Activated CD4-positive, alpha-beta T cell treated with anti-CD3 and anti-CD28 coated beads, Interleukin-2, amount 10 ng/mL, durations not matched to agents 24 days and 14 days (primary cell): ENCODE data around the gene TRMU. TPM values are rescaled to one million over a fixed set of nuclear protein-coding genes. Genes with fewer than 3 reads are reported as not detected.

Experiments used
- DNase-seq: peaks from one replicate; pipeline ENCODE4 v3.0.0; 2022
- H3K27ac Mint-ChIP-seq: one replicate; pipeline ENCODE4 v1.8.0; 2022; ENCODE audit warnings: mild to moderate bottlenecking, mixed read lengths
- H3K27me3 Mint-ChIP-seq: one replicate; pipeline ENCODE4 v1.8.0; 2022; ENCODE audit warnings: mixed read lengths
- H3K36me3 Mint-ChIP-seq: one replicate; pipeline ENCODE4 v1.8.0; 2022; ENCODE audit warnings: low read depth, mild to moderate bottlenecking, mixed read lengths
- H3K4me1 Mint-ChIP-seq: one replicate; pipeline ENCODE4 v1.8.0; 2021; ENCODE audit warnings: mixed read lengths
- H3K4me3 Mint-ChIP-seq: one replicate; pipeline ENCODE4 v1.8.0; 2022; ENCODE audit warnings: mild to moderate bottlenecking, moderate library complexity, mixed read lengths
- H3K9me3 Mint-ChIP-seq: one replicate; pipeline ENCODE4 v1.8.0; 2021; ENCODE audit warnings: mixed read lengths
- intact Hi-C: fragments of 100-400 bp; cut with micrococcal nuclease; formaldehyde crosslinking; loops from one replicate; pipeline ENCODE4 v1.15.1; 2023
- total RNA-seq: library from RNA; stranded (reverse); gene quantifications from 2 replicates; pipeline ENCODE4 v1.2.3, GENCODE V29; 2022

Gene TRMU, protein sequence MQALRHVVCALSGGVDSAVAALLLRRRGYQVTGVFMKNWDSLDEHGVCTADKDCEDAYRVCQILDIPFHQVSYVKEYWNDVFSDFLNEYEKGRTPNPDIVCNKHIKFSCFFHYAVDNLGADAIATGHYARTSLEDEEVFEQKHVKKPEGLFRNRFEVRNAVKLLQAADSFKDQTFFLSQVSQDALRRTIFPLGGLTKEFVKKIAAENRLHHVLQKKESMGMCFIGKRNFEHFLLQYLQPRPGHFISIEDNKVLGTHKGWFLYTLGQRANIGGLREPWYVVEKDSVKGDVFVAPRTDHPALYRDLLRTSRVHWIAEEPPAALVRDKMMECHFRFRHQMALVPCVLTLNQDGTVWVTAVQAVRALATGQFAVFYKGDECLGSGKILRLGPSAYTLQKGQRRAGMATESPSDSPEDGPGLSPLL
- 79.9 and 84.4 TPM in 2 replicates for total RNA-seq

GRCh38 chr22:46335201-46336118, at the start of gene TRMU:
TSS of gene TRMU (plus strand) at chr22:46335714. CDS start at chr22:46335765, 51 bp downstream.
- intact Hi-C loops: loop anchor here (10.0 kb wide), 1 partner anchor 331 kb away; no protein-coding TSS in a partner anchor
- peak within 1 kb of the TSS; percentile 91 for H3K4me3 Mint-ChIP-seq
- peaks cover 24% of the 10 kb centered on the region for H3K4me1 Mint-ChIP-seq
- DNase-seq: peak; percentile 94
- no peaks in the 10 kb centered on the region for H3K9me3 Mint-ChIP-seq
- no peaks in the 10 kb centered on the region for H3K27me3 Mint-ChIP-seq
- peaks cover 41% of the 10 kb centered on the region for H3K36me3 Mint-ChIP-seq
- H3K27ac Mint-ChIP-seq: peak within 1 kb of the TSS; percentile 96

- no peaks in the 10 kb centered on the region for H3K27me3 Mint-ChIP-seq
- no peak for DNase-seq
- intact Hi-C loops: no loop called here
- no peak overlapping the region for H3K4me3 Mint-ChIP-seq
- H3K9me3 Mint-ChIP-seq: no peaks in the 10 kb centered on the region
- H3K36me3 Mint-ChIP-seq: peaks cover 34% of the 10 kb centered on the region
- peaks cover 10% of the 10 kb centered on the region for H3K4me1 Mint-ChIP-seq
- no peak overlapping the region for H3K27ac Mint-ChIP-seq
These were observed 49.5 kb upstream of the TRMU start for GRCh38 chr22:46286006-46286405.

- H3K4me1 Mint-ChIP-seq: peaks cover 10% of the 10 kb centered on the region
- no peaks in the 10 kb centered on the region for H3K27me3 Mint-ChIP-seq
- DNase-seq: no peak
- no peaks in the 10 kb centered on the region for H3K9me3 Mint-ChIP-seq
- H3K36me3 Mint-ChIP-seq: peaks cover 37% of the 10 kb centered on the region
- intact Hi-C loops: no loop called here
- H3K4me3 Mint-ChIP-seq: peak overlapping the region; percentile 56
- peak overlapping the region; percentile 51 for H3K27ac Mint-ChIP-seq
These were observed 48.3 kb upstream of the TRMU start for GRCh38 chr22:46286941-46287872.

GRCh38 chr22:46287873-46288751, 47.4 kb upstream of the TRMU start:
- H3K27me3 Mint-ChIP-seq: no peaks in the 10 kb centered on the region
- intact Hi-C loops: no loop called here
- no peaks in the 10 kb centered on the region for H3K9me3 Mint-ChIP-seq
- peak overlapping the region; percentile 56 for H3K4me3 Mint-ChIP-seq
- peaks cover 10% of the 10 kb centered on the region for H3K4me1 Mint-ChIP-seq
- DNase-seq: peak; percentile 80
- peaks cover 41% of the 10 kb centered on the region for H3K36me3 Mint-ChIP-seq
- H3K27ac Mint-ChIP-seq: peak overlapping the region; percentile 75

DNA sequence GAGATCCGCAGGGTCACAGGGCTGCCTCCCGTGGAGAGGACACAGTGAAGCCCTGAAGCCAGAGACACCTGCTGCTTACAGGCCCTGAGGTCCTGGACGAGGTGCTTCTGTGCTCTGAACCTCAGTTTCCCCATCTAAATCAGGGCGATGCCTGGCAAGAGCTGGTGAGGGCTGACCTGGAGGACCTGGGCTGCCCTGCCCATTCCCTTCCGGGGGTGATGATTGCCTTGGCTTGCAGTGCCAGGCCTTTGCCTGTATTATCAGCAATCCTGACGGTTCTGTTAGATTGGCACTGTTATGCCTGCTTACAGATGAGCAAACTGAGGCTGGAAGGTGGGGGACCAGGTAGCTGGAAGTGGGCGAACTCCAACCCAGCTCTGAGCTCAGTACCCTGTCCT, 46.7 kb upstream of the TRMU start:
- Mint-ChIP-seq H3K4me1 (peaks cover 16% of the 10 kb centered on the region), H3K4me3 (no peak overlapping the region), H3K36me3 (peaks cover 46% of the 10 kb centered on the region), H3K27me3 (no peaks in the 10 kb centered on the region), H3K9me3 (no peaks in the 10 kb centered on the region), H3K27ac (no peak overlapping the region)
- intact Hi-C loops: no loop called here
- no peak for DNase-seq

DNA sequence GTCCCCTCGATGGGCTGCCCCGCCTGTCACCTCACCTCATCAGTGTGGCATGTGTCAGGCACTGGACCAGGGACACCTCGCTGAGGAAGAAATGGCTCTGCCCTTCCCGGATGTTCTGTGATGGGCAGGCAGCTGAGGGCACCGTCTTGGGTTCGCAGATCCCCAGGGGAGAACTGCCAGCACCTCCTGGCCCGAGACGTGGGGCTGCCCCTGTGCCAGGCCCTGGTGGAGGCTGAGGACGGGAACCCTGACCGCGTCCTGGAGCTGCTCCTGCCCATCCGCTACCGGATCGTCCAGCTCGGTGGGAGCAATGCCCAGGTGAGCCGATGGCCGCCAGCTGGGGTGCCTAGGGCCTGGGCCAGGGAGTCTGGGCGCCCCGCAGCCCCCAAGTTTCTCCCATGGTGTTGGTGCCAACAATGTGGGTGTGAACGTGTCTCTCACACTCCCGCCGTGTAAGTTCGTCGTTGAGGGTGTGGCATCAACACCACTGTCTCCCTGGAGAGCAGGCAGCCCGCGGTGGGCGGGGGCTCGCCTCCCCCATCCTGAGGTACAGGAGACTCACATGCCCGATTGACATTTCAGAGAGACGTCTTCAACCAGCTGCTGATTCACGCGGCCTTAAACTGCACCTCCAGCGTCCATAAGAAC, 46.1 kb upstream of the TRMU start:
- H3K36me3 Mint-ChIP-seq: peaks cover 43% of the 10 kb centered on the region
- H3K27me3 Mint-ChIP-seq: no peaks in the 10 kb centered on the region
- no peak overlapping the region for H3K4me3 Mint-ChIP-seq
- no peaks in the 10 kb centered on the region for H3K9me3 Mint-ChIP-seq
- peaks cover 16% of the 10 kb centered on the region for H3K4me1 Mint-ChIP-seq
- no peak for DNase-seq
- H3K27ac Mint-ChIP-seq: no peak overlapping the region
- intact Hi-C loops: no loop called here

- Mint-ChIP-seq H3K36me3 (peaks cover 45% of the 10 kb centered on the region), H3K4me1 (peaks cover 21% of the 10 kb centered on the region), H3K27ac (no peak overlapping the region), H3K9me3 (no peaks in the 10 kb centered on the region), H3K4me3 (no peak overlapping the region), H3K27me3 (no peaks in the 10 kb centered on the region)
- intact Hi-C loops: no loop called here
- DNase-seq: no peak
These were observed 45.2 kb upstream of the TRMU start for GRCh38 chr22:46290121-46290842.

DNA sequence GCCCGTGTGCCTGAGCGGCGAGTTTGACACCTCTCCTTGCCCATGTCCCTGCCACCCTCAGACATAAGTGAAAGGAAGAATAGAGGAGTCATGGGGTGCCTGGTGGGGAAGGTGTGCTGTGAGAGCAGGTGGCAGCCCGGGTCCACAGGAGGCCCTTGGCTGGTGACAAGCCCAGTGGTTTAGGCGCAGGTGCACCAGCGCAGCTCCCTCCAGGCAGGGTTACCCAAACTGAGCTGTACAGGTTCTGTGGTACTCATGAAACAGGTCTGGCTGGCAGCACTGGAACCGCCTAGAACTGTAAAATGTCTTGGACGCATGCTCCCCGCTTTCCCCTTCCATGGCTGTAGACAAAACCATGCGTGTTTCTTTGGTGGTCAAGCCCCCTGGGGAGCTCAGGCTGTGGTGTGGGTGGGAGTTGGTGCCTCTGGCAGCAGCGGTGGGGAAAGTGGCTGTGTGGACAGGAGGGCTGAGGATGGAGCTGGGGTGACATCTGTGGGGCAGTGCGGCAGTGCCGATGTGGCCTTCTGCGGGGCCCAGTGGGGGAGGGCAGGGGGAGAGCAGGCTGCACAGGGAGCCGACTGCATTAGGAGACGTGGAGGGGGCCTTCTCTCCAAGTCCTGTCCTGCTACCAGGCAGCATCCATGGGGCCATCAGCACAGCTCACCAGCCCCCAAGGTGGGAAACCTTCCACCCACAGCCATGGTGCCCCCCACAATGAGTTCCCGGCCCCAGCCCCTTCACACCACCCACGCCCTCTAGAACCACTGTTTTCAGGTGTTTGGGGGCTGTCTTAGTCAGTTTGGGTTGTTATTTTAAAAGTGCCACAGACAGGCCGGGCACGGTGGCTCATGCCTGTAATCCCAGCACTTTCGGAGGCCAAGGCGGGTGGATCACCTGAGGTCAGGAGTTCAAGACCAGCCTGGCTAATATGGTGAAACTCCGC, 44.4 kb upstream of the TRMU start:
- peaks cover 40% of the 10 kb centered on the region for H3K36me3 Mint-ChIP-seq
- H3K4me3 Mint-ChIP-seq: no peak overlapping the region
- no peaks in the 10 kb centered on the region for H3K27me3 Mint-ChIP-seq
- intact Hi-C loops: no loop called here
- H3K27ac Mint-ChIP-seq: no peak overlapping the region
- no peak for DNase-seq
- H3K9me3 Mint-ChIP-seq: no peaks in the 10 kb centered on the region
- H3K4me1 Mint-ChIP-seq: peaks cover 28% of the 10 kb centered on the region

DNA sequence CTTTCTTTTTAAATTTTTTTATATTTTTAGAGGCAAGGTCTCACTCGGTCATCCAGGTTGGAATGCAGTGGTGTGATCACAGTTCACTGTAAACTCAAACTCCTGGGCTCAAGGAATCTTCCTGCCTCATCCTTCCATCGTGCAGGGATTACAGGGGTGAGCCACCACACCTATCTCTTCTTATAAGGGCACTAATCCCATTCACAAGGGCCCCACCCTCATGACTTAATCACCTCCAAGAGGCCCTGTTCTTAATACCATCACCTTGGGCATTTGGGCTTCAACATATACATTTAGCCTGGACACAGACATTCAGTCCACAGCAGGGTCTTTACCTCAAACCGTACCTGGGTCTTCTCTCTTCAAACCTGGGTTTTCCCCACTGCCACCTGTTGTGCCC, 43.3 kb upstream of the TRMU start:
- intact Hi-C loops: no loop called here
- Mint-ChIP-seq H3K9me3 (no peaks in the 10 kb centered on the region), H3K4me1 (peaks cover 33% of the 10 kb centered on the region)

DNA sequence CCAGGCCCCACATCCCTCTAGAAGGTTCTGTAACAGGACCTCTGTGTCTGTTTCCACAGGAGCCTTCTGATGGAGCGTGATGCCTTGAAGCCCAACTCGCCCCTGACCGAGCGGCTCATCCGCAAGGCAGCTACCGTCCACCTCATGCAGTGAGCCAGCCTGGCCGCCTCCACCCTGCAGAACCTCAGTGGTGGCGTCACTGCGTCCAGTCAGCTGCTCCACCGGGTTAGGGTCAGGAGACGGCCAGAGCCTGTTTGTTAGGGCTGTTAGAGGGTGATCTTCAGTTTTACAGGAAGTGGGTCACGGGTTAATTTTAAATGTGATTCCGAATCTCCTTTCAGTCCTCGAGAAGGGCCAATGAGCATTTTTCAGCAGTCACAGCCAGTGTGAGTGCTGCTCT, 42.8 kb upstream of the TRMU start:
- H3K27me3 Mint-ChIP-seq: no peaks in the 10 kb centered on the region
- H3K36me3 Mint-ChIP-seq: peaks cover 43% of the 10 kb centered on the region
- H3K4me1 Mint-ChIP-seq: peaks cover 34% of the 10 kb centered on the region
- no peak overlapping the region for H3K4me3 Mint-ChIP-seq
- H3K27ac Mint-ChIP-seq: no peak overlapping the region
- no peak for DNase-seq
- intact Hi-C loops: no loop called here
- H3K9me3 Mint-ChIP-seq: no peaks in the 10 kb centered on the region

More for the DNA sequence above, 43.3 kb upstream of the TRMU start:
- H3K27ac Mint-ChIP-seq: no peak overlapping the region
- no peaks in the 10 kb centered on the region for H3K27me3 Mint-ChIP-seq
- peaks cover 41% of the 10 kb centered on the region for H3K36me3 Mint-ChIP-seq
- no peak overlapping the region for H3K4me3 Mint-ChIP-seq
- no peak for DNase-seq
